Activated CD4-positive, alpha-beta memory T cell treated with anti-CD3 and anti-CD28 coated beads, Interleukin-2, amount 10 ng/mL, durations not matched to agents 7 days and 5 days (primary cell): ENCODE data around the gene OPRL1. TPM values are rescaled to one million over a fixed set of nuclear protein-coding genes. Genes with fewer than 3 reads are reported as not detected.
A peak's percentile ranks its signal among the peaks of the same experiment; 100 is the strongest.

ENCODE experiments used
- CTCF ChIA-PET: fragments of 350-600 bp; sonication (Branson Sonifier 250); formaldehyde crosslinking; loops from one replicate; lab custom pipeline; 2021; ENCODE audit warnings: antibody characterized with exemption, inconsistent platforms; lab: Charles Lee
- POLR2A ChIA-PET: fragments of 350-600 bp; sonication (Branson Sonifier 250); formaldehyde crosslinking; loops from one replicate; lab custom pipeline; 2021; ENCODE audit warnings: antibody characterized with exemption; lab: Charles Lee
- DNase-seq: peaks from one replicate; pipeline ENCODE4 v3.0.0-alpha.2; 2020
- H3K27ac Mint-ChIP-seq: one replicate; pipeline ENCODE4 v1.8.0; 2021; ENCODE audit warnings: mild to moderate bottlenecking, mixed read lengths
- H3K27me3 Mint-ChIP-seq: one replicate; pipeline ENCODE4 v1.8.0; 2021; ENCODE audit warnings: mixed read lengths
- H3K36me3 Mint-ChIP-seq: one replicate; pipeline ENCODE4 v1.8.0; 2021; ENCODE audit warnings: low read depth, mixed read lengths
- H3K4me1 Mint-ChIP-seq: one replicate; pipeline ENCODE4 v1.8.0; 2021; ENCODE audit warnings: mixed read lengths
- H3K4me3 Mint-ChIP-seq: one replicate; pipeline ENCODE4 v1.8.0; 2021; ENCODE audit warnings: mild to moderate bottlenecking, mixed read lengths
- H3K9me3 Mint-ChIP-seq: one replicate; pipeline ENCODE4 v1.8.0; 2021; ENCODE audit warnings: mixed read lengths
- total RNA-seq, 2 experiments: library from RNA; stranded (reverse); gene quantifications; one replicate each; pipeline ENCODE4 v1.2.3, GENCODE V29; 2021

OPRL1 gene
- total RNA-seq, 2 experiments from 2014 or later, result 1.2 to 1.6 TPM

- CTCF ChIA-PET, result no interaction called here
- H3K36me3 Mint-ChIP-seq, result no peaks in the 10 kb centered on the region
- H3K4me3 Mint-ChIP-seq, result no peak overlapping the region
- peaks cover 4% of the 10 kb centered on the region for H3K9me3 Mint-ChIP-seq
- peaks cover 16% of the 10 kb centered on the region for H3K27me3 Mint-ChIP-seq
- no peak for DNase-seq
- H3K4me1 Mint-ChIP-seq, result peaks cover 8% of the 10 kb centered on the region
- no peak overlapping the region for H3K27ac Mint-ChIP-seq
- POLR2A ChIA-PET, result interaction anchor here (1.5 kb wide), 1 partner anchor 11 kb away, joined by 3 read pairs; no protein-coding TSS in a partner anchor
Measured at GRCh38 chr20:64098471-64099013, 18.7 kb downstream of the OPRL1 start.

GRCh38 chr20:64099086-64099786 is 19.4 kb downstream of the OPRL1 start:
- DNase-seq, result no peak
- peaks cover 20% of the 10 kb centered on the region for H3K27me3 Mint-ChIP-seq
- peaks cover 8% of the 10 kb centered on the region for H3K4me1 Mint-ChIP-seq
- H3K4me3 Mint-ChIP-seq, result no peak overlapping the region
- no peak overlapping the region for H3K27ac Mint-ChIP-seq
- H3K36me3 Mint-ChIP-seq, result no peaks in the 10 kb centered on the region
- ChIA-PET POLR2A (interaction anchor here (1.5 kb wide), 1 partner anchor 10 kb away, joined by 3 read pairs; no protein-coding TSS in a partner anchor), CTCF (no interaction called here)
- H3K9me3 Mint-ChIP-seq, result peaks cover 4% of the 10 kb centered on the region

DNA sequence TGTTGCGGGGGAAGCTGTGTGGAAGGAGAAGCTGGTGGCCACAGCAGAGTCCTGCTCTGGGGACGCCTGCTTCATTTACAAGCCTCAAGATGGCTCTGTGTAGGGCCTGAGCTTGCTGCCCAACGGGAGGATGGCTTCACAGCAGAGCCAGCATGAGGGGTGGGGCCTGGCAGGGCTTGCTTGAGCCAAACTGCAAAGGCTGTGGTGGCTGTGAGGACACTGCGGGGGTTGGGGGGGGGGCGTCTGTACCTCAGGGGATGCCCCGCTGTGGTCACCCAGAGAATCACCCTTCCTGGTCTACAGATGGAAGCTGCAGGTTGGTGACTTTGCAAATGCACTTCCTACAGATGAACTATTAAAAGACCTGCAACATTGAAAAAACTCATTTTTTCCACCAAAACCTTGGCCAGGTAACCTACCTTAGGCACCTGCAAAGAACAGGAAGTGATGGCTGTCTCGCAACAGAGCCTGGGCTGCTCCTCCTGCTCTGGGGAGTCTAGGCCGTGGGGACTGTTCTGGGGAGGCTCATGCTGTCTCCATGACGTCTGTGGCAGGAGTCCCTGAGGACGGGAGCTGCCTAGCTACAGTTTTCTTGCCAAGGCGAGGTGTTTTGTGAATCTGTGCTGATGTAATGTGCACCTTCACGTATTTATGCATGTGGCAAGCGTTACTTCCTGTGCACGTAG is 20.1 kb downstream of the OPRL1 start:
- Mint-ChIP-seq H3K4me1 (peaks cover 8% of the 10 kb centered on the region), H3K9me3 (peaks cover 4% of the 10 kb centered on the region), H3K27me3 (peaks cover 20% of the 10 kb centered on the region), H3K27ac (no peak overlapping the region), H3K4me3 (no peak overlapping the region), H3K36me3 (no peaks in the 10 kb centered on the region)
- ChIA-PET POLR2A (interaction anchor here (1.5 kb wide), 1 partner anchor 9 kb away, joined by 3 read pairs; no protein-coding TSS in a partner anchor), CTCF (no interaction called here)
- no peak for DNase-seq

DNA sequence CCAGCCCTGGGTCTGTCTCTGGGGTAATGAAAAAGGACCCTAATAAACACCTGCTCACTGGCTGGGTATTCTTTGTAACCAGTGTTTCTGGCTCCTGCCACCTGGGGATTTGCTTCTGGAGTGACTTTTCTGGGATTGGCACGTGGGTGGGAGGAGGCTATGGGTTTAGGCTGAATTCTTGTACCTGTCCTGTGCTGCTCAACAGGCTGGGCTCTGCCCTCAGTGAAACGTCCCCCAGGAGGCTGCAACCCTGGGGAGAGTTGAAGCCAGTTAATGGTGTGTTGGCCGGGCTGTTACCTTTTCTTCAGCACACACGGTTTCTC is 20.6 kb downstream of the OPRL1 start:
- DNase-seq, result no peak
- Mint-ChIP-seq H3K27ac (no peak overlapping the region), H3K4me1 (peaks cover 8% of the 10 kb centered on the region), H3K9me3 (peaks cover 4% of the 10 kb centered on the region), H3K27me3 (peaks cover 20% of the 10 kb centered on the region), H3K36me3 (no peaks in the 10 kb centered on the region), H3K4me3 (no peak overlapping the region)
- ChIA-PET CTCF (no interaction called here), POLR2A (no interaction called here)

GRCh38 chr20:64100946-64101688 is 21.2 kb downstream of the OPRL1 start:
- H3K27me3 Mint-ChIP-seq, result peaks cover 20% of the 10 kb centered on the region
- no peak overlapping the region for H3K27ac Mint-ChIP-seq
- no peak overlapping the region for H3K4me3 Mint-ChIP-seq
- no peak for DNase-seq
- ChIA-PET POLR2A (no interaction called here), CTCF (interaction anchor here (0.7 kb wide), 1 partner anchor 15 kb away, joined by 3 read pairs; no protein-coding TSS in a partner anchor)
- no peaks in the 10 kb centered on the region for H3K36me3 Mint-ChIP-seq
- peaks cover 8% of the 10 kb centered on the region for H3K4me1 Mint-ChIP-seq
- peaks cover 4% of the 10 kb centered on the region for H3K9me3 Mint-ChIP-seq

DNA sequence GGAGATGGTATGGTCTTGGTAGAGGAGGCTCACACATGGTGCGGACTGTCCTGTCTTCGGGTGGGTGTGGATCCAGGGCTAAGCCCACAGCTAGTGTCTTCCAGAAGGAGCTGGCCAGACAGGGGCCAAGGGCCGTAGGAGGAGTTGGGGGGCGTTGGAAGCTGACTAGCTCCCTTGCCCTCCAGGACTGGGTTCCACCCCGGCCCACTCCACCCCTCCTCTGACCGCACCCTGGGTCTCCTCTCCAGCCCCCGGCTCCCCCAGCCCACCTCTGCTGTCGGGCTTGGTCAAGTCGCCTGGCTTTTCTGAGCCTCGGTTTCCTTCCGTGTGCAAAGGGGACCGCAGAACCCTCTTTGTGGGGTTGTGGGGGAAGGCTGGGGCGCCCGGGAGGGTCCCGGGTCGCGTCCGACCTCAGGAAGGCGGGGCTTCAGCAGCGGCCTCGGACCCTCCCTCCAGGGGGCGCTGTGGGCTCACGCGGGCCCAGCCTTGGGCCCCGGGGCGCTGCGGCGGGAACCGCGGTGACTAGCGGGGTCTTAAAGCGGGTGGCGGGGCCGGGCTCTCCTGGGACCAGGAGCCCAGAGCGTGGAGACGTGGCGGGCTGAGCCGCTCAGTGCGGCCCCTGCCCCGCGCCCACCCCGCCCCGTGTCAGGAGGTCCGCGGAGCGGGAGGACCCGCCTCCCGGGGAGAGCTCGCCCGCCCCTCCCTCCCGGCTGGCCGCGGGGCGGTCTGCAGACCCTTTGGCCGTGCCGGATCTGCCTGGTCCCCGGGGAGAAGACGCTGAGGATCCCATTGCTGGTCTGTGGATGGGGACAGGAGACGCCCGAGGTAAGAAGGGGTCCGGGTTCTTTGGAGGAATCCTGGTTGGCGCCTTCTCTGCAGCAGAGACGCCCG is 22.1 kb downstream of the OPRL1 start:
- POLR2A ChIA-PET, result interaction anchor here (1.1 kb wide), 1 partner anchor 30 kb away, joined by 3 read pairs; no protein-coding TSS in a partner anchor
- H3K27me3 Mint-ChIP-seq, result peaks cover 20% of the 10 kb centered on the region
- peaks cover 6% of the 10 kb centered on the region for H3K4me1 Mint-ChIP-seq
- CTCF ChIA-PET, result interaction anchor here (0.6 to 1.2 kb wide), 4 partner anchors 10 to 122 kb away, joined by 3 read pairs; partner anchors contain the start of genes PRPF6 and RGS19
- H3K9me3 Mint-ChIP-seq, result peaks cover 1% of the 10 kb centered on the region
- H3K27ac Mint-ChIP-seq, result no peak overlapping the region
- H3K36me3 Mint-ChIP-seq, result no peaks in the 10 kb centered on the region
- DNase-seq, result peak; percentile 64
- H3K4me3 Mint-ChIP-seq, result no peak overlapping the region

DNA sequence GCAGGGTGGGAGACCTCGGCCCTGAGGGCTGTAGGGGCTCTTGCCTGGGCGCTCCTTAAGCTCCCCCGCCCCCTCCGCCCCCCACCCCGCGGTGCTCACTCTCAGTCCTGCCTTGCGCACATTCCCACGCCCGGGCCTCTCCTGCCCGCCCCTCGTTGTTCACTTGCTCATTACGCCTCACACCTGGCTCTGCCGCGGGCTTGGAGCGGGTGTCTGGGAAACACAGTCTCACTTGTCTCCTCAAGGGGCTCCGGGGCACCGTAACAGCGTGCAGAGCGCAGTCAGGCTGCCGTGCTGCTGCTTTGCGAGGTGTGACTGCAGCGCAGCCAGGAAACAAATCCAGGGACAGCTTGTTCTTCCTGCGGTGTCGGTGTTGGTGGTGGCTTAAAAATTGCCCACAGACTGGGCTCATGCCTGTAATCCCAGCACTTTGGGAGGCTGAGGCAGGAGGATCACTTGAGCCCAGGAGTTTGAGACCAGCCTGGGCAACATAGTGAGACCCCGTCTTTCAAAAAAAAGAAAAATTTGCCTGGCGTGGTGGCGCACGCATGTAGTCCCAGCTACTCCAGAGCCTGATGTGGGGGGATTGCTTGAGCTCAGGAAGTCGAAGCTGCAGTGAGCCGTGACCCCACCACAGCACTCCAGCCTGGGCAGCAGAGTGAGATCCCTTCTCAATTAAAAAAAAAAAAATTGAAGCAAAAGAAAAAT is 22.9 kb downstream of the OPRL1 start:
- Mint-ChIP-seq H3K4me3 (peak overlapping the region; percentile 2), H3K27ac (no peak overlapping the region), H3K4me1 (peaks cover 6% of the 10 kb centered on the region), H3K36me3 (no peaks in the 10 kb centered on the region), H3K9me3 (no peaks in the 10 kb centered on the region), H3K27me3 (peaks cover 20% of the 10 kb centered on the region)
- ChIA-PET POLR2A (interaction anchor here (1.1 kb wide), 1 partner anchor 31 kb away, joined by 3 read pairs; no protein-coding TSS in a partner anchor), CTCF (interaction anchor here (0.6 to 1.2 kb wide), 3 partner anchors 11 to 122 kb away, joined by 3 read pairs; partner anchors contain the start of genes PRPF6 and RGS19)
- DNase-seq, result no peak

DNA sequence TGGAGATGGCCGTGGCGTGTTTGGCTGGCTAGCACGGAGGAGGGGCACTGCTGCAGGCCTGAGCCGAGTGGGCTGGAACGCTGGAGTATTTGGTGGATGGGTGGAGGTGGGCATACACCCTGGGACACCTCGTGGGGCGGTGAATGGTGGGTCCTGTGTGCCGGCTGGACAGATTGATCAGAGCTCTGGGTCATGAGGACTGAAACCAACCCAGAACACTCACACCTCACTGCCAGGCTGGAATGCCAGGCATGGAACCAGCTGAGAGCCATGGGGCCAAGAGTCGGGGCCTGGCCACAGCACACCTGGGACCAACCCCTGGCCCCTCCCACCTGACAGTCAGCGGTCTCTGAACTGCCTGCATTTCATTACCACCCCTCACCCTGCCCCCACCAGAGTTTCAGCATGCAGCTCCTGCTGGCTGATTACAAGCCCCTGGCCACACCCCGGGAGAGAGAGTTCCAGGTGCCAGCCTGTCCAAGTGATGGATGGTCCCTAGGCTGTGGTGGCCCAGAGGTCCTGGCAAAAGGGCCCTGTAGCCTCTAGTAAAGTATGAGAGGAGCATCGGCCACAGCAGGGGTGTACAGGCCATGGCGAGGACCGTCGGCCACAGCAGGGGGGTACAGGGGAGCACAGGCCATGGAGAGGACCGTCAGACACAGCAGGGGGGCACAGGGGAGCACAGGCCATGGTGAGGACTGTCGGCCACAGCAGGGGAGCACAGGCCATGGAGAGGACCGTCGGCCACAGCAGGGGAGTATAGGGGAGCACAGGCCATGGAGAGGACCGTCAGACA is 24.2 kb downstream of the OPRL1 start:
- H3K27ac Mint-ChIP-seq, result no peak overlapping the region
- DNase-seq, result no peak
- no peaks in the 10 kb centered on the region for H3K36me3 Mint-ChIP-seq
- H3K9me3 Mint-ChIP-seq, result no peaks in the 10 kb centered on the region
- POLR2A ChIA-PET, result no interaction called here
- peaks cover 20% of the 10 kb centered on the region for H3K27me3 Mint-ChIP-seq
- H3K4me1 Mint-ChIP-seq, result peaks cover 6% of the 10 kb centered on the region
- H3K4me3 Mint-ChIP-seq, result no peak overlapping the region
- CTCF ChIA-PET, result no interaction called here

GRCh38 chr20:64104667-64105451 is 25.0 kb downstream of the OPRL1 start:
- Mint-ChIP-seq H3K4me3 (no peak overlapping the region), H3K36me3 (no peaks in the 10 kb centered on the region), H3K27ac (no peak overlapping the region), H3K9me3 (no peaks in the 10 kb centered on the region), H3K27me3 (peaks cover 20% of the 10 kb centered on the region), H3K4me1 (peaks cover 6% of the 10 kb centered on the region)
- CTCF ChIA-PET, result no interaction called here
- DNase-seq, result no peak
- POLR2A ChIA-PET, result no interaction called here

DNA sequence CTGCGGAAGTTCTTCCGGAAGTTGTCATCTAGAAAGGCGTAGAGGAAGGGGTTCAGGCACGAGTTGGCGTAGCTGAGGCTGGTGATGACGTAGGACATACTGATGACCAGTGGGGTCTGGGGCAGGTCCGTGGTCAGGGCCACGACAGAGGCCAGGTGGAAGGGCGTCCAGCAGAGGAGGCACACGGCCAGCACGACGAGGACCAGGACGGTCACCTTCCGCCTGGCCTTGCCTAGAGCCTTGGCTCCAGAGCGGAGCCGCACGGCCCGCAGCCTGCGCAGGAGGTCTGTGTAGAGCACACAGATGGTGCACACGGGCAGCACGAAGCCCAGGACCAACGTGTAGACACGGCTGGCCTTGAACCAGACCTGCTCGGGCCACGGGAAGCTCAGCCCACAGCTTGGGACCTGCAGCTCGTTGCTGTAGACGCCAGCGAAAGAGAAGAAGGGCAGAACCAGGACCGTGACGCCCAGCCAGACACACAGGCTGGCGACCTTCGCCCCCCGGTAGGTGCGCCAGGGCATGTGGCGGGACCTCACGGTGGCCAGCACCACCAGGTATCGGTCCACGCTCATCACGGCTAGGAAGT is 26.1 kb downstream of the OPRL1 start:
- Mint-ChIP-seq H3K9me3 (no peaks in the 10 kb centered on the region), H3K4me1 (peaks cover 6% of the 10 kb centered on the region), H3K27ac (no peak overlapping the region), H3K36me3 (no peaks in the 10 kb centered on the region), H3K4me3 (no peak overlapping the region), H3K27me3 (peaks cover 18% of the 10 kb centered on the region)
- POLR2A ChIA-PET, result no interaction called here
- DNase-seq, result no peak
- CTCF ChIA-PET, result interaction anchor here (1.2 kb wide), 1 partner anchor 15 kb away, joined by 4 read pairs; no protein-coding TSS in a partner anchor
